IMR-90 (cell line): ENCODE results near the gene NDUFAF2. TPM values are rescaled to one million over a fixed set of nuclear protein-coding genes. Genes with fewer than 3 reads are reported as not detected.
A peak's percentile ranks its signal among the peaks of the same experiment; 100 is the strongest.

ENCODE experiments used
- ATAC-seq: fragments of 200-7000 bp; cut with Tn5 transposase; 2 replicates; pipeline ENCODE4 v1.9.1; 2020; ENCODE audit warnings: low read depth, mild to moderate bottlenecking, moderate library complexity
- BruUV-seq: library from RNA; stranded (reverse); fragments of 400-500 nt; replicated peaks from 2 replicates; lab custom pipeline; 2021; lab: Mats Ljungman, UMichigan
- CTCF ChIA-PET: fragments of 300-600 bp; formaldehyde crosslinking; extraction: SDS; loops from one replicate; lab custom pipeline; 2021; ENCODE audit warnings: antibody characterized with exemption; lab: Yijun Ruan, JAX
- POLR2A ChIA-PET: fragments of 300-600 bp; sonication (Branson Sonifier 250); formaldehyde crosslinking; loops from one replicate; lab custom pipeline; 2022; ENCODE audit warnings: antibody characterized with exemption; ENCODE audit not compliant: unreplicated experiment; lab: Charles Lee
- DNase-seq: peaks from one replicate; pipeline ENCODE4 v3.0.0; 2013
- H2AFZ ChIP-seq: replicated peaks from 2 replicates; pipeline ENCODE3; 2013; ENCODE audit warnings: low read length, mild to moderate bottlenecking; ENCODE audit not compliant: poor library complexity
- H2AK5ac ChIP-seq: 2 replicates; pipeline ENCODE4 v1.6.1; 2013; ENCODE audit warnings: low read depth, low read length, inconsistent platforms
- H2AK9ac ChIP-seq: replicated peaks from 2 replicates; pipeline ENCODE3; 2013; ENCODE audit warnings: mild to moderate bottlenecking, low read depth, low read length, moderate library complexity; ENCODE audit not compliant: poor library complexity
- H2BK120ac ChIP-seq: 2 replicates; pipeline ENCODE4 v1.6.1; 2013; ENCODE audit warnings: low read depth, low read length, inconsistent platforms
- H2BK15ac ChIP-seq: 3 replicates; pipeline ENCODE4 v1.6.1; 2013; ENCODE audit warnings: low read depth, low read length, inconsistent platforms
- H2BK20ac ChIP-seq: 2 replicates; pipeline ENCODE4 v1.6.1; 2013; ENCODE audit warnings: low read depth, mild to moderate bottlenecking, inconsistent platforms, low read length, moderate library complexity
- H2BK5ac ChIP-seq: 2 replicates; pipeline ENCODE4 v1.6.1; 2013; ENCODE audit warnings: mild to moderate bottlenecking, low read depth, low read length, inconsistent platforms; ENCODE audit not compliant: poor library complexity, severe bottlenecking
- H3K14ac ChIP-seq: replicated peaks from 2 replicates; pipeline ENCODE4 v1.6.1; 2013; ENCODE audit warnings: low read depth, low read length, inconsistent platforms
- H3K18ac ChIP-seq: 2 replicates; pipeline ENCODE4 v1.6.1; 2013; ENCODE audit warnings: low read depth, low read length, control low read depth
- H3K23ac ChIP-seq: 2 replicates; pipeline ENCODE4 v1.6.1; 2013; ENCODE audit warnings: low read depth, low read length, inconsistent platforms
- H3K27ac ChIP-seq: 2 replicates; pipeline ENCODE4 v1.5.1; 2013; ENCODE audit warnings: mild to moderate bottlenecking, control low read depth, low read length; ENCODE audit not compliant: insufficient read depth
- H3K27me3 ChIP-seq: 2 replicates; pipeline ENCODE4 v1.6.1; 2013; ENCODE audit warnings: low read length; ENCODE audit not compliant: control insufficient read depth, insufficient read depth
- H3K36me3 ChIP-seq: 2 replicates; pipeline ENCODE4 v1.6.1; 2013; ENCODE audit warnings: low read length, mixed read lengths; ENCODE audit not compliant: control insufficient read depth, insufficient read depth
- H3K4ac ChIP-seq: 2 replicates; pipeline ENCODE4 v1.6.1; 2013; ENCODE audit warnings: low read depth, low read length, inconsistent platforms
- H3K4me1 ChIP-seq: 2 replicates; pipeline ENCODE4 v1.6.1; 2013; ENCODE audit warnings: low read length, mixed read lengths; ENCODE audit not compliant: control insufficient read depth, insufficient read depth
- H3K4me2 ChIP-seq: 2 replicates; pipeline ENCODE4 v1.6.1; 2013; ENCODE audit warnings: low read depth, mild to moderate bottlenecking, control low read depth, low read length, moderate library complexity
- H3K4me3 ChIP-seq: 2 replicates; pipeline ENCODE4 v1.5.1; 2013; ENCODE audit warnings: low read depth, mild to moderate bottlenecking, control low read depth, low read length, moderate library complexity; ENCODE audit not compliant: insufficient read depth
- H3K56ac ChIP-seq: 2 replicates; pipeline ENCODE4 v1.6.1; 2013; ENCODE audit warnings: low read length, inconsistent platforms; ENCODE audit not compliant: insufficient read depth; ENCODE audit errors: extremely low read depth
- H3K79me1 ChIP-seq, 2 experiments: 2 replicates each; pipeline ENCODE4 v1.6.1; 2013; ENCODE audit warnings: low read length in 2 of 2, inconsistent platforms in 1 of 2, low read depth in 1 of 2
- H3K9ac ChIP-seq: 2 replicates; pipeline ENCODE4 v1.6.1; 2013; ENCODE audit warnings: low read depth, low read length, control low read depth
- H3K9me1 ChIP-seq: 2 replicates; pipeline ENCODE4 v1.6.1; 2013; ENCODE audit warnings: low read length, inconsistent platforms; ENCODE audit not compliant: insufficient read depth
- H3K9me3 ChIP-seq: 2 replicates; pipeline ENCODE4 v1.6.1; 2013; ENCODE audit warnings: low read length; ENCODE audit not compliant: control insufficient read depth, insufficient read depth
- H4K20me1 ChIP-seq: 2 replicates; pipeline ENCODE4 v1.6.1; 2013; ENCODE audit warnings: low read length, inconsistent platforms; ENCODE audit not compliant: insufficient read depth
- H4K5ac ChIP-seq: 2 replicates; pipeline ENCODE4 v1.6.1; 2013; ENCODE audit warnings: mild to moderate bottlenecking, low read depth, low read length, control low read depth
- H4K8ac ChIP-seq, 2 experiments: 2 replicates each; pipeline ENCODE4 v1.6.1; 2013; ENCODE audit warnings: low read depth in 2 of 2, low read length in 2 of 2, control low read depth in 1 of 2, inconsistent platforms in 1 of 2
- H4K91ac ChIP-seq: 2 replicates; pipeline ENCODE4 v1.6.1; 2013; ENCODE audit warnings: low read depth, low read length, inconsistent platforms; ENCODE audit not compliant: insufficient read depth
- CHD1 ChIP-seq: IDR thresholded peaks from 2 replicates; pipeline ENCODE4 v1.6.1; 2012; ENCODE audit warnings: low read depth, low read length, improper control_type of control experiment
- WGBS, 2 experiments: methylation state at CpG; one replicate each; pipeline versions ENCODE4 v1.1.5 to v1.1.7; 2013; ENCODE audit warnings: missing lambda C conversion rate in 2 of 2; ENCODE audit not compliant: insufficient read length in 1 of 2; ENCODE audit errors: extremely low coverage in 2 of 2; 5-methylcytosine and 5-hydroxymethylcytosine counted together
- dilution Hi-C: fragments of 300-500 bp; cut with HindIII; formaldehyde crosslinking; loops from one replicate; pipeline ENCODE4 v1.14.3; 2018; ENCODE audit warnings: low sequenced_read_pairs; ENCODE audit not compliant: unreplicated experiment
- in situ Hi-C: fragments of 300-500 bp; cut with MboI; formaldehyde crosslinking; loops from 3 replicates; pipeline ENCODE4 v1.14.3; 2019; ENCODE audit warnings: low sequenced_read_pairs, inconsistent platforms, mixed read lengths
- intact Hi-C: fragments of 100-400 bp; cut with micrococcal nuclease; formaldehyde crosslinking; loops from 2 replicates; pipeline ENCODE4 v1.10.0; 2022
- polyA plus RNA-seq, 3 experiments: library from polyadenylated mRNA; depleted of rRNA; stranded (reverse); fragments of >200 nt; gene quantifications; 2 replicates each; pipeline ENCODE4 v1.2.3, GENCODE V29; 2012; ENCODE audit warnings: low replicate concordance in 1 of 3
- total RNA-seq: library from RNA; depleted of rRNA; stranded (reverse); fragments of >200 nt; gene quantifications from 2 replicates; pipeline ENCODE4 v1.2.3, GENCODE V29; 2012
- TF ChIP-seq, protein P1 (sequence below): conservative IDR thresholded peaks from 2 replicates; pipeline ENCODE4 v1.5.1; 2012; ENCODE audit warnings: mild to moderate bottlenecking, low read depth, low read length, improper control_type of control experiment

Gene NDUFAF2
- total and polyA plus RNA-seq, 2 of the 4 experiments (the other 2 are of a cell fraction) = 11.8 to 24.7 TPM

DNA sequence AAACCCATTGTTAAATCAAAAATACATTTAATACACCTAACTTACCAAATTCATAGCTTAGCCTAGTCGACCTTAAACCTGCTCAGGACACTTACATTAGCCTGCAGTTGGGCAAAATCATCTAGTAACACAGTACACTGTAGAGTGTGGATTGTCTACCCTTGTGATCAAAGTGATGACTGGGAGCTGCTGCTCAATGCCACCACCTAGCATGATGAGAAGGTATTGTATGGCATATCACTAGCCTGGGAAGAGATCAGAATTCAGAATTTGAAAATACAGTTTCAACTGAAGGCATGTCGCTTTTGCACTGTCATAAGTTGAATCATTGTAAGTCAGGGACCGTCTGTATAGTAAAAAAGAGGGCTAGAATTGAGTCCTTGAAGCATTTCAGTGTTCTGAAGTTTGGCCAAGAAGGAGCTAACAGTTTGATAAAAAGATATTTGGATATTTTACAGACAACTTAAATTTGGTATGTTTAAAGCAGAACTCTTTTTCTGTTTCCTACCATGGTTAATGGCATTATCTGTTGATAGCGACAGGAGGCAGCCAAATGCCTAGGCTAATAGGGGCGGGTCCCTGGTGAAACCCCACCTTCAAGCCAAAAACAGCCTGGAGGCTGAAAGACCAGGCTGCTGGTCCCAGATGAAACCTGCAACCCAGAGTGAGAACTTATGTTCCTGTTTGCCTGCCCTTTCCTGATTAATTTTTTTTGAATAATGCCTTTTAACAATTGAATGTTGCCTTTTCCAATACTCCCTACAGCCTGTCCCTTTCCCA, 194.3 kb downstream of the NDUFAF2 start:
- Histone ChIP-seq H3K4me2 (no peak overlapping the region), H3K4ac (no peak overlapping the region), H3K9me3 (no peaks in the 10 kb centered on the region), H2AK9ac (no peak overlapping the region), H3K14ac (no peak overlapping the region), H3K18ac (no peak overlapping the region), H3K4me3 (no peak overlapping the region), H3K36me3 (no peaks in the 10 kb centered on the region), H4K5ac (no peak overlapping the region), H2AK5ac (no peak overlapping the region), H3K9me1 (no peaks in the 10 kb centered on the region; the same call in 1 of the 2 replicates), H4K20me1 (no peaks in the 10 kb centered on the region; the same call in 1 of the 2 replicates), H3K9ac (no peak overlapping the region), H3K27me3 (no peaks in the 10 kb centered on the region), H2BK120ac (no peak overlapping the region), H3K4me1 (no peaks in the 10 kb centered on the region), H4K8ac (no peak overlapping the region), H3K27ac (no peak overlapping the region), H2BK5ac (no peak overlapping the region), H2BK15ac (no peak overlapping the region), H3K23ac (no peak overlapping the region), H3K79me1 (peaks cover 0 to 3% of the 10 kb centered on the region in 2 experiments; a peak in 1 of 4 replicates), H3K56ac (no peak overlapping the region), H4K91ac (no peak overlapping the region), H2AFZ (no peak overlapping the region), H2BK20ac (no peak overlapping the region)
- whole genome bisulfite sequencing, 2 experiments = 80% methylated on average over 2 of the region's 5 CpGs; no CpG with 5 or more reads in 1 of the 2 experiments
- ATAC-seq = no peak
- BruUV-seq = no TSS peak
- no peak for TF ChIP-seq CHD1
- TF ChIP-seq, protein P1, sequence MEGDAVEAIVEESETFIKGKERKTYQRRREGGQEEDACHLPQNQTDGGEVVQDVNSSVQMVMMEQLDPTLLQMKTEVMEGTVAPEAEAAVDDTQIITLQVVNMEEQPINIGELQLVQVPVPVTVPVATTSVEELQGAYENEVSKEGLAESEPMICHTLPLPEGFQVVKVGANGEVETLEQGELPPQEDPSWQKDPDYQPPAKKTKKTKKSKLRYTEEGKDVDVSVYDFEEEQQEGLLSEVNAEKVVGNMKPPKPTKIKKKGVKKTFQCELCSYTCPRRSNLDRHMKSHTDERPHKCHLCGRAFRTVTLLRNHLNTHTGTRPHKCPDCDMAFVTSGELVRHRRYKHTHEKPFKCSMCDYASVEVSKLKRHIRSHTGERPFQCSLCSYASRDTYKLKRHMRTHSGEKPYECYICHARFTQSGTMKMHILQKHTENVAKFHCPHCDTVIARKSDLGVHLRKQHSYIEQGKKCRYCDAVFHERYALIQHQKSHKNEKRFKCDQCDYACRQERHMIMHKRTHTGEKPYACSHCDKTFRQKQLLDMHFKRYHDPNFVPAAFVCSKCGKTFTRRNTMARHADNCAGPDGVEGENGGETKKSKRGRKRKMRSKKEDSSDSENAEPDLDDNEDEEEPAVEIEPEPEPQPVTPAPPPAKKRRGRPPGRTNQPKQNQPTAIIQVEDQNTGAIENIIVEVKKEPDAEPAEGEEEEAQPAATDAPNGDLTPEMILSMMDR = 0 out of 2 replicates have a peak, but pooled peaks have one; percentile 4
- intact Hi-C loops (no loop called here), dilution Hi-C loops (no loop called here), in situ Hi-C loops (no loop called here)
- no peak for DNase-seq
- ChIA-PET CTCF (no interaction called here), POLR2A (no interaction called here)
